PFSK-1 (cell line): Measurements from ENCODE around the gene DCBLD1.

Experiments
- FOXP2 ChIP-seq: optimal IDR thresholded peaks from 2 replicates; pipeline ENCODE3; 2011; ENCODE audit warnings: borderline replicate concordance, control low read depth, inconsistent platforms; ENCODE audit not compliant: insufficient read depth; ENCODE audit errors: extremely low read length, extremely low read depth
- POLR2AphosphoS5 ChIP-seq: IDR thresholded peaks from 2 replicates; pipeline ENCODE4 v1.6.1; 2012; ENCODE audit warnings: low read depth, mild to moderate bottlenecking, control low read depth, low read length, moderate library complexity
- SIN3A ChIP-seq: IDR thresholded peaks from 2 replicates; pipeline ENCODE4 v1.6.1; 2012; ENCODE audit warnings: mild to moderate bottlenecking, low read length, moderate library complexity, borderline replicate concordance; ENCODE audit not compliant: insufficient read depth
- TAF1 ChIP-seq: IDR thresholded peaks from 2 replicates; pipeline ENCODE4 v1.6.1; 2012; ENCODE audit warnings: low read length, control low read depth, borderline replicate concordance; ENCODE audit not compliant: insufficient read depth
- TF ChIP-seq, protein P1 (sequence below), 2 experiments: IDR thresholded peaks; 2 replicates each; pipeline versions ENCODE4 v1.6.1 to v1.8.0; 2011 to 2012; ENCODE audit warnings: low read depth in 2 of 2, low read length in 2 of 2, control low read depth in 1 of 2, inconsistent platforms in 1 of 2, mild to moderate bottlenecking in 1 of 2, moderate library complexity in 1 of 2; ENCODE audit not compliant: insufficient read depth in 1 of 2

DCBLD1 gene

DNA sequence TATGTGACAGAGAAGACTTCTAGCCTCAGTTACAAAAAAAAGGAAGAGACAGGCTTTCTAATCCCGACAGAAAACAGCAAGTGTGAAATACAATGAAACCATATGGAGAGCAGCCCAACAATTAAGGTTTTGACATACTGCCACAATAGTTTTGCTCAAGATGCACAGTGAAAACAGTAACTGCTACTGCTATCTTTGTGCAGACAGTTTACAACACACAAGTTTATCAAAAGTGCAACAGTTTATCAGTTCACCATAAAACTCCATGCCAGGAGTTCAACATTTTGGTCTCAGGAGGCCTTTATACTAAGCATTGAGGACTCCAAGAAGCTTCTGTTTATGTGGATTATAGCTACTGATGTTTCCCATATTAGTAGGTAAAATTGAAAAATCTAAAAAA lies 82.2 kb downstream of the DCBLD1 start:
- TF ChIP-seq TAF1, result no peak
- no peak for TF ChIP-seq POLR2AphosphoS5
- no peak for TF ChIP-seq SIN3A
- TF ChIP-seq FOXP2, result no peak
- TF ChIP-seq, protein P1, sequence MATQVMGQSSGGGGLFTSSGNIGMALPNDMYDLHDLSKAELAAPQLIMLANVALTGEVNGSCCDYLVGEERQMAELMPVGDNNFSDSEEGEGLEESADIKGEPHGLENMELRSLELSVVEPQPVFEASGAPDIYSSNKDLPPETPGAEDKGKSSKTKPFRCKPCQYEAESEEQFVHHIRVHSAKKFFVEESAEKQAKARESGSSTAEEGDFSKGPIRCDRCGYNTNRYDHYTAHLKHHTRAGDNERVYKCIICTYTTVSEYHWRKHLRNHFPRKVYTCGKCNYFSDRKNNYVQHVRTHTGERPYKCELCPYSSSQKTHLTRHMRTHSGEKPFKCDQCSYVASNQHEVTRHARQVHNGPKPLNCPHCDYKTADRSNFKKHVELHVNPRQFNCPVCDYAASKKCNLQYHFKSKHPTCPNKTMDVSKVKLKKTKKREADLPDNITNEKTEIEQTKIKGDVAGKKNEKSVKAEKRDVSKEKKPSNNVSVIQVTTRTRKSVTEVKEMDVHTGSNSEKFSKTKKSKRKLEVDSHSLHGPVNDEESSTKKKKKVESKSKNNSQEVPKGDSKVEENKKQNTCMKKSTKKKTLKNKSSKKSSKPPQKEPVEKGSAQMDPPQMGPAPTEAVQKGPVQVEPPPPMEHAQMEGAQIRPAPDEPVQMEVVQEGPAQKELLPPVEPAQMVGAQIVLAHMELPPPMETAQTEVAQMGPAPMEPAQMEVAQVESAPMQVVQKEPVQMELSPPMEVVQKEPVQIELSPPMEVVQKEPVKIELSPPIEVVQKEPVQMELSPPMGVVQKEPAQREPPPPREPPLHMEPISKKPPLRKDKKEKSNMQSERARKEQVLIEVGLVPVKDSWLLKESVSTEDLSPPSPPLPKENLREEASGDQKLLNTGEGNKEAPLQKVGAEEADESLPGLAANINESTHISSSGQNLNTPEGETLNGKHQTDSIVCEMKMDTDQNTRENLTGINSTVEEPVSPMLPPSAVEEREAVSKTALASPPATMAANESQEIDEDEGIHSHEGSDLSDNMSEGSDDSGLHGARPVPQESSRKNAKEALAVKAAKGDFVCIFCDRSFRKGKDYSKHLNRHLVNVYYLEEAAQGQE (IDR thresholded peaks at IDR 0.05; ENCODE audit: insufficient read depth in 1 of 2, low read depth in 2 of 2, low read length in 2 of 2), result no peak

DNA sequence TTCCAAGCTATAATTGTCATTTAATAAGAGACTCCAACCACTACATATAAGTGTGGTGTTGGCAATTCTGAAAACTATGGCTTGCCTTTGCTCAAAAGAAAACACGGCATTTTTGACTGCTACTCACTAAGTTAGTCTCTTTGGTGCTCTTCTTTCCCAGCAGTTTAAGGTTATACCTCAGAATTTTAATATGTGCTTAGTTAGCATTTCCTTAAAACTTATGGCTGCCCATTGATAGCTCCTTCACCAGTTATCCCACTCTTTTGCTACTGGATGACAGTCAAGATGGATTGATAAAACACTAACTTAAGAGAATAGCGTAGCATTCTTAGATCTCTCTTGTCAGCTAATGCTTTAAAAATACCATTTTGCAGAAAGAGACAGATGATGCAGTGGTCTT lies 85.8 kb downstream of the DCBLD1 start:
- TF ChIP-seq TAF1 (no peak), SIN3A (no peak), FOXP2 (no peak), POLR2AphosphoS5 (no peak)
- TF ChIP-seq, protein P1 (IDR thresholded peaks at IDR 0.05; ENCODE audit: insufficient read depth in 1 of 2, low read depth in 2 of 2, low read length in 2 of 2), result no peak

DNA sequence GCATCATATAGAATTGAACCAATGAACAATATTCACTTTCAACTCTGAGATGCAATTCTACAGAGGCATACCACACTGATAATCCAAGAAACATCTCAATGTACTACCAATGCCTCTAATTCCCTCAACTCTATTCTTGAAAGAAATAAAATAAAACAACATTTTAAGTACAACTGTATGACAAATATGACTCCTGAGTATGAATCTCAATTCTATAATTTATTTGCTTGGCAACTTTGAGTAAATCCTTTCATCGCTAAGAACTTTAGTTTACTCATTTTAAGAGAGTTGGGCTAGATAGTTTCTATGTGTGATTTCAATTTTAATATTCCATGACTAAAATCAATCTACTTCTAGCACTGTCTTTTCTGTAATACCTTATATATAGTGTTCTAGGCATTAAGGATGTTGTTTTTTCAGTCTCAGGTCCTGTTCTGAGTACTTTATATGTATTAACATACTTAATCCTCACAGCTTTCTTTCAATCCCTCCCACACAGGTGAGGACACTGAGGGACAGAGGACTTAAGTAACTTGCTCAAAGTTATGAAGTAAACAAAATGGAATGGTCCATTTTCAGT lies 86.4 kb downstream of the DCBLD1 start:
- TF ChIP-seq, protein P1 (IDR thresholded peaks at IDR 0.05; ENCODE audit: insufficient read depth in 1 of 2, low read depth in 2 of 2, low read length in 2 of 2), result no peak
- TF ChIP-seq FOXP2 (no peak), POLR2AphosphoS5 (no peak), TAF1 (no peak), SIN3A (no peak)

DNA sequence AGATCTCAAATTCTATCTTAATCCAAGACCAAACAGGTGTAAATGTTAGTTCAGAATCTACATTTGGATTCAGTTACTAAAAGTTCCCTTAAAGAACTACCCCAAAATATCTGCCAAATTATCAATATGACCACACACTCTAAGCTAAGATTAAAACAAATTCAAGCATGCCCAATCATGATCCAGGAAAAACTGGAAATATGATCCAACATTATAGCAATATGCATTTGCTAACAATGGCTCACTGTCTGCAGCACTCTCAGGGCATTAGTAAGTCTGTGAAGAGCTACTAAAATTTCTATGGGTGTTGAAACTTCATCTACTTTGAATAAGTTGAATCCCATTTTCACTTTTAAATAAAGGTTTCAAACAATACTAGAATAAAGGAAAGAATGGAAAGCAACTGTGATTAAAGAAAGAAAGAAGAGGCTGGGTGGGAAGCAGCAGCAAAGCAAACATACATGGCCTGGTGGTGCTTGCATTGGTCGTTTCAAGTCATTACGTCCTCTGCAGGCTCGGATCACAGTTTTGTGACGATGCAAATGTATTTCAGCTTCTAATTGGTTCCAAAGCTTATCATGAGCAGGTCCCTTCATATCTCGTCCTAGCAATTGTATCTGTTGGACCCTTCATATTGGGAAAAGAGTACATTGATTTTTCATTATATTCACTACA lies 90.7 kb downstream of the DCBLD1 start:
- TF ChIP-seq SIN3A (no peak), FOXP2 (no peak), POLR2AphosphoS5 (no peak), TAF1 (no peak)
- TF ChIP-seq, protein P1 (IDR thresholded peaks at IDR 0.05; ENCODE audit: insufficient read depth in 1 of 2, low read depth in 2 of 2, low read length in 2 of 2), result no peak
